Endodermal cell (in vitro differentiated cells): ENCODE measurements around the gene CSAD. TPM values are rescaled to one million over a fixed set of nuclear protein-coding genes. Genes with fewer than 3 reads are reported as not detected.
A peak's percentile ranks its signal among the peaks of the same experiment; 100 is the strongest.

Experiments used
- DNase-seq: peaks from one replicate; pipeline ENCODE4 v3.0.0-alpha.2; 2017
- H3K27ac ChIP-seq: 2 replicates; pipeline ENCODE4 v1.5.1; 2013; ENCODE audit warnings: mild to moderate bottlenecking, low read depth, low read length, moderate library complexity
- H3K27me3 ChIP-seq: 2 replicates; pipeline ENCODE4 v1.6.1; 2013; ENCODE audit warnings: mild to moderate bottlenecking, low read length, moderate library complexity; ENCODE audit not compliant: insufficient read depth, control insufficient read depth, poor library complexity, severe bottlenecking
- H3K36me3 ChIP-seq: 2 replicates; pipeline ENCODE4 v1.7.0; 2013; ENCODE audit warnings: mild to moderate bottlenecking, low read length, moderate library complexity; ENCODE audit not compliant: control insufficient read depth, insufficient read depth
- H3K4me1 ChIP-seq: one replicate; pipeline ENCODE4 v1.7.0; 2013; ENCODE audit warnings: low read length; ENCODE audit not compliant: control insufficient read depth, insufficient read depth
- H3K4me3 ChIP-seq: 2 replicates; pipeline ENCODE4 v1.5.1; 2013; ENCODE audit warnings: mild to moderate bottlenecking, low read length, moderate library complexity
- H3K9ac ChIP-seq: 2 replicates; pipeline ENCODE4 v1.6.1; 2013; ENCODE audit warnings: mild to moderate bottlenecking, low read length, moderate library complexity; ENCODE audit not compliant: poor library complexity, severe bottlenecking; ENCODE audit errors: extremely low read depth
- H3K9me3 ChIP-seq: 2 replicates; pipeline ENCODE4 v1.6.1; 2013; ENCODE audit warnings: mild to moderate bottlenecking, low read length, moderate library complexity; ENCODE audit not compliant: control insufficient read depth
- H3K27ac Mint-ChIP-seq: 2 replicates; pipeline ENCODE4 v1.8.0; 2020; ENCODE audit warnings: mixed read lengths
- H3K27me3 Mint-ChIP-seq: 2 replicates; pipeline ENCODE4 v1.8.0; 2021; ENCODE audit warnings: mild to moderate bottlenecking, mixed read lengths; ENCODE audit not compliant: insufficient read depth
- H3K36me3 Mint-ChIP-seq: 2 replicates; pipeline ENCODE4 v1.8.0; 2020; ENCODE audit warnings: low read depth, mixed read lengths
- H3K4me1 Mint-ChIP-seq: 2 replicates; pipeline ENCODE4 v1.8.0; 2020; ENCODE audit warnings: mixed read lengths
- H3K4me3 Mint-ChIP-seq: 2 replicates; pipeline ENCODE4 v1.8.0; 2020; ENCODE audit warnings: mild to moderate bottlenecking, moderate library complexity, mixed read lengths
- H3K9me3 Mint-ChIP-seq: 2 replicates; pipeline ENCODE4 v1.8.0; 2020; ENCODE audit warnings: mild to moderate bottlenecking, mixed read lengths
- WGBS, 2 experiments: methylation state at CpG; one replicate each; pipeline versions ENCODE4 v1.1.5 to v1.1.7; 2013; ENCODE audit warnings: missing lambda C conversion rate in 2 of 2, mixed read lengths in 1 of 2; ENCODE audit not compliant: insufficient coverage in 1 of 2, insufficient read length in 1 of 2; 5-methylcytosine and 5-hydroxymethylcytosine counted together
- total RNA-seq, 2 donors: library from RNA; stranded (reverse); fragmentation: NEBNext Ultra II Directional in 1 of 2; extraction: Animal tissue kit (Norgen Biotek cat#: 25700) in 1 of 2; gene quantifications; 2 replicates in 1 of 2; 3 replicates in 1 of 2; pipeline ENCODE4 v1.2.1, GENCODE V29; 2021
- TF ChIP-seq, protein P1 (sequence below): fragments of 200-600 bp; sonication (generic); conservative IDR thresholded peaks from 2 replicates; pipeline ENCODE4 v1.5.0; 2021; ENCODE audit warnings: antibody characterized with exemption, mild to moderate bottlenecking

Gene CSAD
- total RNA-seq, 2 donors from 2014 or later = 24.9 to 38.2 TPM

- H3K9ac ChIP-seq = no peak overlapping the region
- TF ChIP-seq, protein P1, sequence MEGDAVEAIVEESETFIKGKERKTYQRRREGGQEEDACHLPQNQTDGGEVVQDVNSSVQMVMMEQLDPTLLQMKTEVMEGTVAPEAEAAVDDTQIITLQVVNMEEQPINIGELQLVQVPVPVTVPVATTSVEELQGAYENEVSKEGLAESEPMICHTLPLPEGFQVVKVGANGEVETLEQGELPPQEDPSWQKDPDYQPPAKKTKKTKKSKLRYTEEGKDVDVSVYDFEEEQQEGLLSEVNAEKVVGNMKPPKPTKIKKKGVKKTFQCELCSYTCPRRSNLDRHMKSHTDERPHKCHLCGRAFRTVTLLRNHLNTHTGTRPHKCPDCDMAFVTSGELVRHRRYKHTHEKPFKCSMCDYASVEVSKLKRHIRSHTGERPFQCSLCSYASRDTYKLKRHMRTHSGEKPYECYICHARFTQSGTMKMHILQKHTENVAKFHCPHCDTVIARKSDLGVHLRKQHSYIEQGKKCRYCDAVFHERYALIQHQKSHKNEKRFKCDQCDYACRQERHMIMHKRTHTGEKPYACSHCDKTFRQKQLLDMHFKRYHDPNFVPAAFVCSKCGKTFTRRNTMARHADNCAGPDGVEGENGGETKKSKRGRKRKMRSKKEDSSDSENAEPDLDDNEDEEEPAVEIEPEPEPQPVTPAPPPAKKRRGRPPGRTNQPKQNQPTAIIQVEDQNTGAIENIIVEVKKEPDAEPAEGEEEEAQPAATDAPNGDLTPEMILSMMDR = no peak
- no peak for DNase-seq
- H3K36me3 ChIP-seq = peaks cover 64% of the 10 kb centered on the region
- Mint-ChIP-seq H3K27me3 (no peaks in the 10 kb centered on the region), H3K9me3 (no peaks in the 10 kb centered on the region), H3K4me1 (peaks cover 19% of the 10 kb centered on the region), H3K36me3 (peaks cover 59% of the 10 kb centered on the region), H3K27ac (no peak overlapping the region), H3K4me3 (peak overlapping the region; percentile 87)
- 91 to 95% methylated on average over 2 of the region's 2 CpGs for WGBS, 2 experiments
- H3K27ac ChIP-seq = no peak overlapping the region
- peaks cover 8% of the 10 kb centered on the region for H3K9me3 ChIP-seq
- peak overlapping the region; percentile 92 for H3K4me3 ChIP-seq
- no peaks in the 10 kb centered on the region for H3K27me3 ChIP-seq
- H3K4me1 ChIP-seq = no peaks in the 10 kb centered on the region
These were observed 2.2 kb upstream of the CSAD start for GRCh38 chr12:53182903-53183302.

GRCh38 chr12:53181935-53182334, 1.2 kb upstream of the CSAD start:
- Histone ChIP-seq H3K9me3 (peaks cover 8% of the 10 kb centered on the region), H3K4me3 (peak overlapping the region; percentile 92), H3K9ac (no peak overlapping the region), H3K27ac (no peak overlapping the region), H3K36me3 (peaks cover 55% of the 10 kb centered on the region), H3K4me1 (no peaks in the 10 kb centered on the region), H3K27me3 (no peaks in the 10 kb centered on the region)
- H3K4me1 Mint-ChIP-seq = peaks cover 19% of the 10 kb centered on the region
- H3K4me3 Mint-ChIP-seq = peak overlapping the region; percentile 87
- peaks cover 5% of the 10 kb centered on the region for H3K27me3 Mint-ChIP-seq
- DNase-seq = peak; percentile 29
- 98 to 100% methylated on average over 1 to 2 of the region's 2 CpGs for WGBS, 2 experiments
- TF ChIP-seq, protein P1 = no peak
- no peak overlapping the region for H3K27ac Mint-ChIP-seq
- peaks cover 49% of the 10 kb centered on the region for H3K36me3 Mint-ChIP-seq
- H3K9me3 Mint-ChIP-seq = no peaks in the 10 kb centered on the region

DNA sequence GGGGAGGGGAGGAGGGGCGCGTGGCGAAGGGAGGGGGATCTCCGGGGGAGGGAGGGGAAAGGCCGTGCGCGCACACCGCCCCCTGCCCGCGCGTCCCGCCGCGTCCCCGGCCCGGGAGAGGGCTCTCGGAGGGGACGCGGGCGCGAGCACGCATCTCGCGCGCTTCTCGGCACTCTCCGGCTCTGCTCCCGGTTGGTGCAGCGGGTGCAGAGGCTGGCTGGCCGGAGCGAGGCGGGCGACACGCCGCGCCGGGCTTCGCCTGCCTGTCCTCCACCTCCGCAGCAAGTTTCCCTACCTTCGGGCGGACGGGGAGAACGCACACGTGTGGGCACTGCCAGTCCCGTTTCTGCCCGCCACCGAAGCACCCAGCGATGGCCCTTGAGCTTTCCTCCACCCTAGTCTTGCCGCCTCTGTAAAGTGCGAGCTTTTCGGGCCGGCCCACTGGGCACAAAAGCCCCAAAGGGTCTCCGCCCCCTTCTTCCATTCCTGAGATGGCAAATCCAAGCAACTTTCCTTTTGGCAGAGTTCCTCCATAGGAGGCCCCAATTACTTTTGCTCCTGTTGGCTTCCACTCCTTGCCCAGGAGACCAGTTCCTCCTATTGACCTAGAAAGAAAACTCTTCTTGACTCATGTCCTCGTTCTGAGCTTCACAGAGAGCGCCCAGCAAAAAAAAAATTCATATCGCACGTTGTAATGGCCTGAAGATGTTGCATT, 363 bp upstream of the CSAD start:
- DNase-seq = peak; percentile 93
- Histone ChIP-seq H3K9ac (peak overlapping the region; percentile 73), H3K4me1 (no peaks in the 10 kb centered on the region), H3K4me3 (peak overlapping the region; percentile 92), H3K36me3 (peaks cover 46% of the 10 kb centered on the region), H3K9me3 (peaks cover 8% of the 10 kb centered on the region), H3K27me3 (no peaks in the 10 kb centered on the region), H3K27ac (peak overlapping the region; percentile 92)
- TF ChIP-seq, protein P1 = peak; percentile 20
- Mint-ChIP-seq H3K4me1 (peaks cover 19% of the 10 kb centered on the region), H3K9me3 (no peaks in the 10 kb centered on the region), H3K4me3 (peak overlapping the region; percentile 87), H3K36me3 (peaks cover 41% of the 10 kb centered on the region), H3K27me3 (peaks cover 6% of the 10 kb centered on the region), H3K27ac (peak overlapping the region; percentile 90)
- WGBS, 2 experiments = 3 to 11% methylated on average over 22 to 53 of the region's 57 CpGs
